GM03348 (cell line): ENCODE data around the gene DHFR.
"Not testable (repeated sequence)": the region's sequence is repeated elsewhere in the genome, so short reads cannot be mapped to it uniquely, and the experiment has no call there.

Experiments
- DNase-seq: peaks from one replicate; pipeline ENCODE4 v3.0.0; 2012; ENCODE audit warnings: low spot score

Gene DHFR

GRCh38 chr5:80597500-80597899 is 57.3 kb downstream of the DHFR start:
- no peak for DNase-seq

GRCh38 chr5:80594810-80595209 is 60.0 kb downstream of the DHFR start:
- DNase-seq = no peak

GRCh38 chr5:80592761-80593160 is 62.0 kb downstream of the DHFR start:
- DNase-seq = no peak

- DNase-seq = no peak
These were observed 62.7 kb downstream of the DHFR start for GRCh38 chr5:80592105-80592504.

GRCh38 chr5:80591352-80591751 is 63.4 kb downstream of the DHFR start:
- DNase-seq = no peak

GRCh38 chr5:80590766-80591165 is 64.0 kb downstream of the DHFR start:
- DNase-seq = no peak

- no peak for DNase-seq
These were observed 65.8 kb downstream of the DHFR start for GRCh38 chr5:80588858-80589540.

GRCh38 chr5:80584770-80585169 is 70.0 kb downstream of the DHFR start:
- no peak for DNase-seq

- DNase-seq = not testable (repeated sequence)
These were observed 74.5 kb downstream of the DHFR start for GRCh38 chr5:80580291-80580690.

- DNase-seq = no peak
These were observed 75.7 kb downstream of the DHFR start for GRCh38 chr5:80579050-80579449.

GRCh38 chr5:80577707-80578106 is 77.1 kb downstream of the DHFR start:
- DNase-seq = no peak

GRCh38 chr5:80576383-80576782 is 78.4 kb downstream of the DHFR start:
- DNase-seq = no peak
